OCI-LY3 (cell line): ENCODE results near the gene SPATA6L.

ENCODE experiments used
- CTCF ChIP-seq: fragments of 200-600, 300-600 bp; sonication (generic); IDR thresholded peaks from 2 replicates; pipeline ENCODE4 v1.5.1; 2014; ENCODE audit warnings: antibody characterized with exemption, low read length, low read depth
- EZH2phosphoT487 ChIP-seq: fragments of 200-600 bp; shearing (Covaris generic); IDR thresholded peaks from 2 replicates; pipeline ENCODE4 v1.6.1; 2018; ENCODE audit warnings: antibody characterized with exemption, mixed run types, low read depth

GRCh38 chr9:4668604-4669003 is 2.3 kb upstream of the SPATA6L start:
- TF ChIP-seq CTCF (no peak), EZH2phosphoT487 (no peak)
